Natural killer cell treated with Interleukin-12 subunit alpha and Interleukin-12 subunit beta and Interleukin-15 and Interleukin-18, amount 100 ng/mL, for 72 hours (primary cell): ENCODE measurements around the gene MEGF8. TPM values are rescaled to one million over a fixed set of nuclear protein-coding genes. Genes with fewer than 3 reads are reported as not detected.
"Not testable (repeated sequence)": the region's sequence is repeated elsewhere in the genome, so short reads cannot be mapped to it uniquely, and the experiment has no call there.

ENCODE experiments used
- ATAC-seq, 2 donors: fragments of 150-1000 bp; cut with Tn5 transposase in 1 of 2; sonication (Bioruptor Pico), chemical (Tn5 transposase) in 1 of 2; 2 replicates each; pipeline ENCODE4 v1.10.0; 2021
- DNase-seq: peaks from one replicate; pipeline ENCODE4 v3.0.0; 2022; ENCODE audit warnings: low spot score
- H3K27ac Mint-ChIP-seq, 2 donors: 1 replicate in 1 of 2; 2 replicates in 1 of 2; pipeline ENCODE4 v1.8.0; 2022; ENCODE audit warnings: mixed read lengths in 2 of 2, mild to moderate bottlenecking in 1 of 2, moderate library complexity in 1 of 2
- H3K27me3 Mint-ChIP-seq, 2 donors: 1 replicate in 1 of 2; 2 replicates in 1 of 2; pipeline ENCODE4 v1.8.0; 2022; ENCODE audit warnings: mixed read lengths in 2 of 2
- H3K36me3 Mint-ChIP-seq: one replicate; pipeline ENCODE4 v1.8.0; 2022; ENCODE audit warnings: mixed read lengths
- H3K4me1 Mint-ChIP-seq, 2 donors: 1 replicate in 1 of 2; 2 replicates in 1 of 2; pipeline ENCODE4 v1.8.0; 2022; ENCODE audit warnings: low read depth in 2 of 2, mixed read lengths in 2 of 2, mild to moderate bottlenecking in 1 of 2
- H3K4me3 Mint-ChIP-seq: one replicate; pipeline ENCODE4 v1.8.0; 2022; ENCODE audit warnings: mixed read lengths
- H3K9me3 Mint-ChIP-seq: 2 replicates; pipeline ENCODE4 v1.8.0; 2022; ENCODE audit warnings: mixed read lengths
- total RNA-seq, 2 donors: library from RNA; stranded (reverse); gene quantifications; one replicate each; pipeline ENCODE4 v1.2.3, GENCODE V29; 2022

MEGF8 gene
- total RNA-seq, 2 donors from 2014 or later: 12.1 to 20.1 TPM

- Mint-ChIP-seq H3K4me1 (peaks cover 22 to 25% of the 10 kb centered on the region in 2 donors), H3K27ac (no peak overlapping the region), H3K4me3 (peak overlapping the region; percentile 94), H3K36me3 (peaks cover 5% of the 10 kb centered on the region), H3K27me3 (peaks cover 7 to 10% of the 10 kb centered on the region in 2 donors), H3K9me3 (no peaks in the 10 kb centered on the region)
- DNase-seq (no peak), ATAC-seq (no peak)
Observed at GRCh38 chr19:42323852-42324654, 1.4 kb upstream of the MEGF8 start.

- peak overlapping the region; percentile 73 to 96 for H3K27ac Mint-ChIP-seq
- H3K36me3 Mint-ChIP-seq: peaks cover 5% of the 10 kb centered on the region
- peak overlapping the region; percentile 94 for H3K4me3 Mint-ChIP-seq
- H3K4me1 Mint-ChIP-seq: peaks cover 25% of the 10 kb centered on the region in 2 donors
- no peaks in the 10 kb centered on the region for H3K9me3 Mint-ChIP-seq
- ATAC-seq (no peak), DNase-seq (no peak)
- H3K27me3 Mint-ChIP-seq: peaks cover 7 to 10% of the 10 kb centered on the region in 2 donors
Observed at GRCh38 chr19:42324655-42325307, 654 bp upstream of the MEGF8 start.

- H3K4me3 Mint-ChIP-seq: peak overlapping the region; percentile 94
- ATAC-seq (peak; percentile 0 to 14), DNase-seq (no peak)
- H3K27me3 Mint-ChIP-seq: peaks cover 7 to 10% of the 10 kb centered on the region in 2 donors
- peaks cover 5% of the 10 kb centered on the region for H3K36me3 Mint-ChIP-seq
- peak overlapping the region; percentile 73 to 96 for H3K27ac Mint-ChIP-seq
- H3K4me1 Mint-ChIP-seq: peaks cover 25% of the 10 kb centered on the region in 2 donors
- H3K9me3 Mint-ChIP-seq: no peaks in the 10 kb centered on the region
Observed at GRCh38 chr19:42325896-42326771, 699 bp downstream of the MEGF8 start.

GRCh38 chr19:42326969-42327368 lies 1.5 kb downstream of the MEGF8 start:
- Mint-ChIP-seq H3K36me3 (peaks cover 5% of the 10 kb centered on the region), H3K4me3 (peak overlapping the region; percentile 94), H3K4me1 (peaks cover 25% of the 10 kb centered on the region in 2 donors), H3K27me3 (peaks cover 7 to 10% of the 10 kb centered on the region in 2 donors), H3K27ac (no peak overlapping the region), H3K9me3 (no peaks in the 10 kb centered on the region)
- DNase-seq (no peak), ATAC-seq (no peak)

- peaks cover 5% of the 10 kb centered on the region for H3K36me3 Mint-ChIP-seq
- DNase-seq (no peak), ATAC-seq (no peak)
- peaks cover 25% of the 10 kb centered on the region in 2 donors for H3K4me1 Mint-ChIP-seq
- peaks cover 6 to 7% of the 10 kb centered on the region in 2 donors for H3K27me3 Mint-ChIP-seq
- H3K4me3 Mint-ChIP-seq: no peak overlapping the region
- H3K9me3 Mint-ChIP-seq: no peaks in the 10 kb centered on the region
- H3K27ac Mint-ChIP-seq: no peak overlapping the region
Observed at GRCh38 chr19:42327381-42327780, 1.9 kb downstream of the MEGF8 start.

GRCh38 chr19:42328106-42328505 lies 2.7 kb downstream of the MEGF8 start:
- peaks cover 5 to 7% of the 10 kb centered on the region in 2 donors for H3K27me3 Mint-ChIP-seq

GRCh38 chr19:42328854-42329253 lies 3.4 kb downstream of the MEGF8 start:
- Mint-ChIP-seq H3K27me3 (peaks cover 5 to 7% of the 10 kb centered on the region in 2 donors), H3K27ac (no peak overlapping the region), H3K4me1 (peaks cover 25% of the 10 kb centered on the region in 2 donors), H3K4me3 (no peak overlapping the region), H3K36me3 (peaks cover 5% of the 10 kb centered on the region), H3K9me3 (no peaks in the 10 kb centered on the region)
- DNase-seq (no peak), ATAC-seq (no peak)

More at GRCh38 chr19:42328106-42328505, 2.7 kb downstream of the MEGF8 start:
- Mint-ChIP-seq H3K9me3 (no peaks in the 10 kb centered on the region), H3K36me3 (peaks cover 5% of the 10 kb centered on the region), H3K4me3 (no peak overlapping the region), H3K4me1 (peaks cover 25% of the 10 kb centered on the region in 2 donors), H3K27ac (no peak overlapping the region)
- DNase-seq (no peak), ATAC-seq (no peak)

- H3K27ac Mint-ChIP-seq: no peak overlapping the region
- no peaks in the 10 kb centered on the region for H3K9me3 Mint-ChIP-seq
- no peak overlapping the region for H3K4me3 Mint-ChIP-seq
- H3K4me1 Mint-ChIP-seq: peaks cover 18 to 19% of the 10 kb centered on the region in 2 donors
- H3K36me3 Mint-ChIP-seq: no peaks in the 10 kb centered on the region
- peaks cover 0 to under 1% of the 10 kb centered on the region in 2 donors for H3K27me3 Mint-ChIP-seq
- ATAC-seq (no peak), DNase-seq (no peak)
Observed at GRCh38 chr19:42330241-42330711, 4.8 kb downstream of the MEGF8 start.

- H3K9me3 Mint-ChIP-seq, DNase-seq, H3K27me3 Mint-ChIP-seq, H3K4me3 Mint-ChIP-seq, H3K27ac Mint-ChIP-seq, ATAC-seq, H3K36me3 Mint-ChIP-seq: not testable (repeated sequence)
- peaks cover 17 to 19% of the 10 kb centered on the region in 2 donors for H3K4me1 Mint-ChIP-seq
Observed at GRCh38 chr19:42331333-42331732, 5.9 kb downstream of the MEGF8 start.

- ATAC-seq: no peak
Observed at GRCh38 chr19:42332059-42332458, 6.6 kb downstream of the MEGF8 start.

GRCh38 chr19:42333018-42333417 lies 7.6 kb downstream of the MEGF8 start:
- no peaks in the 10 kb centered on the region for H3K27me3 Mint-ChIP-seq
- no peak overlapping the region for H3K27ac Mint-ChIP-seq
- ATAC-seq: no peak
- DNase-seq: no peak
- H3K36me3 Mint-ChIP-seq: no peaks in the 10 kb centered on the region
- no peak overlapping the region for H3K4me3 Mint-ChIP-seq
- H3K4me1 Mint-ChIP-seq: peaks cover 2 to 8% of the 10 kb centered on the region in 2 donors
- H3K9me3 Mint-ChIP-seq: no peaks in the 10 kb centered on the region

More at GRCh38 chr19:42332059-42332458, 6.6 kb downstream of the MEGF8 start:
- no peaks in the 10 kb centered on the region for H3K27me3 Mint-ChIP-seq
- H3K4me1 Mint-ChIP-seq: peaks cover 12 to 15% of the 10 kb centered on the region in 2 donors
- no peak overlapping the region for H3K4me3 Mint-ChIP-seq
- no peaks in the 10 kb centered on the region for H3K9me3 Mint-ChIP-seq
- H3K36me3 Mint-ChIP-seq: no peaks in the 10 kb centered on the region
- no peak for DNase-seq
- no peak overlapping the region for H3K27ac Mint-ChIP-seq

- Mint-ChIP-seq H3K36me3 (no peaks in the 10 kb centered on the region), H3K4me1 (peaks cover 0 to 2% of the 10 kb centered on the region in 2 donors), H3K4me3 (no peak overlapping the region), H3K27ac (no peak overlapping the region), H3K27me3 (no peaks in the 10 kb centered on the region), H3K9me3 (no peaks in the 10 kb centered on the region)
- DNase-seq: no peak
- ATAC-seq: no peak
Observed at GRCh38 chr19:42333975-42334696, 8.7 kb downstream of the MEGF8 start.
